Prostate gland (tissue), 2 donors: ENCODE results near the gene ANAPC4.

Experiments
- CTCF ChIP-seq, 4 experiments: fragments of 200-600 bp in 2 of 4; fragments of 450-650 bp in 2 of 4; sonication (generic) in 2 of 4; IDR thresholded peaks; 1 replicate in 3 of 4; 2 replicates in 1 of 4; pipeline ENCODE4 v1.5.1; 2016 to 2019; ENCODE audit warnings: antibody characterized with exemption in 4 of 4, mild to moderate bottlenecking in 2 of 4, moderate library complexity in 2 of 4
- POLR2A ChIP-seq: fragments of 450-650 bp; IDR thresholded peaks from one replicate; pipeline ENCODE4 v1.6.1; 2016; ENCODE audit warnings: antibody characterized with exemption, mild to moderate bottlenecking
- POLR2AphosphoS5 ChIP-seq: sonication (generic); formaldehyde crosslinking; IDR thresholded peaks from one replicate; pipeline ENCODE4 v1.6.1; 2017; ENCODE audit warnings: antibody characterized with exemption

DNA sequence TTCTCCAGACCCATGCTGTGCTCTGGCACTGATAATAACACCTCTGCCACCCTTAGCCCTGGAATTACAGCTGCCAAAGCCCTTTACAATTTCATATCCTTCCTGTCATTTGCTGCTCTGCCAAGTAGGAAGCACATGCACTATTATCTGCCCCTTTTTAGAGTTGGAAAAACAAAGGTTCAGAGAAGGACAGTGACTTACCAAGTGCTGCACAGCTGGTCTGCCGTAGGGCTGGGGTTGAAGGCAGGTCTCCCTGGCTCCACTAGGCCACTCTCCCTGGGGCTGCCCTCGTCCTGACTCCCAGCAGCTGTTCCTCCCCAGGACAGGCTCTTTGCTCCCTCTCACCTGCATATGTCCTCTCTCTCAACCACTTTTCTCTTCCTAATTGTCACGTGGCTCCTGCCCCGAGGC lies 73.4 kb downstream of the ANAPC4 start:
- TF ChIP-seq CTCF (IDR thresholded peaks at IDR 0.05) (no peak), POLR2A (no peak), POLR2AphosphoS5 (no peak)
